NCI-H187 treated with DMSO at 0.1 percent for 48 hours (cell line): Measurements from ENCODE around the gene ARAF.
"Not testable (repeated sequence)": the region's sequence is repeated elsewhere in the genome, so short reads cannot be mapped to it uniquely, and the experiment has no call there.

ENCODE experiments used
- DNase-seq: peaks from one replicate; lab custom pipeline; 2025; lab: John Stamatoyannopoulos, UW

Gene ARAF

DNA sequence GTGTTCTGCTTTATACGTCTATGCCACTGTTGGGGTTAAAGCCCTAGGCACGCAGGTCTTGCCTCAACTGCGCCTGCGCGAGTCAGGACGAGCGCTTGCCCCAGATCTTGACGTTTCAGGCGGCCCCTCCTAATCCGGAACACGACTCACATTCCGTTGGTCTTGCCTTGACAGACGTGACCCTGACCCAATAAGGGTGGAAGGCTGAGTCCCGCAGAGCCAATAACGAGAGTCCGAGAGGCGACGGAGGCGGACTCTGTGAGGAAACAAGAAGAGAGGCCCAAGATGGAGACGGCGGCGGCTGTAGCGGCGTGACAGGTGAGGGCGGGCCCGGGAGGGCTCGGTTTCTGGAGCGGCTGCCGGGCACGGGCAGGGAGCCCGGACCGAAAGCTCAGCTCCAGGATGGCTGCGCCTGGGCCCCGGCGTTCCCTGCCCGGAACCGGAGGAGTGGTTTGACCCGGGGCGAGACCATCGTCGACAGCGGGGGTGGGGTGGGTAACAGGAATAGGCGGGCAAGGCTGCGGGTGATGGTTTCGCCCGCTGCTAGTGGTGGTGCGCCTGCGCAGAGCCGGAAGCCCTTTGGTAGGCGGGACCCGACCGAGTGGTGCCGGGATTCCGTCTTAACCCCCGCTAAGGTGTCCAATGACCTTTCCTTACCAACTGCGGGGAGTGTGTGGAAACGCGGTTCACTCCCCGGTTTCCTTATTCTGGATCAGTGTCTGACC, at the start of gene ARAF:
TSS of gene ARAF (plus strand) at position 272 of the 725 bp plus-strand sequence. CDS start 1,763 bp downstream, outside the sequence.
- peak; percentile 61 for DNase-seq

DNA sequence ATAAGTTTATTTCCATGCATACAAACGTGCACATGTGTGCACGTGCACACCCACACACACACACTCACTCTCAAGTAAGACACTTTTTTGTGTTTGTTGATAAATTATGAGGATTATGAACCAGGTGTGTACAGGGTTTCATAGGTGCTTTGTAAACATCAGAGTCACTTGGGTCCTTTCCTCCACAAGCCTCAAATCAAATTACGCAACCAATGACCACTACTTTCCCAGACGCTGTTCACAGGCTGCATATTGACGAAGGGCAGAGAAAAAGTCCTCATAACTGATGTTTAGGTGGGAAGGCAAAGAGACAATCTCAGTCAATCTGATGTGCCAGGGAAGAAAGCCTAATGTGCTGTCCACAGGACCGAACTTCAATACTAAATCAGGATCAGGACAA, 48.6 kb upstream of the ARAF start:
- not testable (repeated sequence) for DNase-seq

- DNase-seq = not testable (repeated sequence)
Observed at GRCh38 chrX:47513034-47513965, 47.7 kb upstream of the ARAF start.

DNA sequence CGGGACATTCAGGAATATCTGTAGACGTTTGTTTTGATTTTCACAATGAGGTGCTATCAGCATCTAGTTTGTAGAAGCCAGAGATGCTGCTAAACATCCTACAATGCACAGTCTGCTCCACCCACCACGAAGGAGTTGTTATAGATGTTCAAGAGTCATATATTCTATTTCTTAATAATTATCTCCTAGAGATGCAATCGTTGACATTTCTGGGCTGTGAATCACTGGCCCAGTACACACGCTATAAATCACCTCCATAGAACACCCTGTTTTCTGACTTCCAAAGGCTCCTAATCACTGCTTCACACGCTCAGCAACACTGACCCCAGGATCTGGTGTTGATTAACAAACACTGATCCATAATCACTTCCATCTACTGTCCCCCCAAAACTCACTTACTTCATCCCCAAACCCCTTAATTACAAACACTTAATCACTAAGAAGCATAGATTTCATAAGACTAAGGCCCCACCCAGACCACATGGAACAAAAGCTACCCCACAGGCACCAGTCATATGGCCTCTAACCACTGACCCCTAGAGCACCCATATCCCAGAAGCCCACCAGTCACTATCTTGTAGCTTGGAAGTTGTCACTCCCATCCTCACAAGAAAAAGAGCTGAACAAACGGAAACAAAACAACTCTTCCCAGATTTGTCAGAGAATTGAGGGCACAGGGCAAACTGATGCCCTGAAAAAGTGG, 46.3 kb upstream of the ARAF start:
- no peak for DNase-seq

DNA sequence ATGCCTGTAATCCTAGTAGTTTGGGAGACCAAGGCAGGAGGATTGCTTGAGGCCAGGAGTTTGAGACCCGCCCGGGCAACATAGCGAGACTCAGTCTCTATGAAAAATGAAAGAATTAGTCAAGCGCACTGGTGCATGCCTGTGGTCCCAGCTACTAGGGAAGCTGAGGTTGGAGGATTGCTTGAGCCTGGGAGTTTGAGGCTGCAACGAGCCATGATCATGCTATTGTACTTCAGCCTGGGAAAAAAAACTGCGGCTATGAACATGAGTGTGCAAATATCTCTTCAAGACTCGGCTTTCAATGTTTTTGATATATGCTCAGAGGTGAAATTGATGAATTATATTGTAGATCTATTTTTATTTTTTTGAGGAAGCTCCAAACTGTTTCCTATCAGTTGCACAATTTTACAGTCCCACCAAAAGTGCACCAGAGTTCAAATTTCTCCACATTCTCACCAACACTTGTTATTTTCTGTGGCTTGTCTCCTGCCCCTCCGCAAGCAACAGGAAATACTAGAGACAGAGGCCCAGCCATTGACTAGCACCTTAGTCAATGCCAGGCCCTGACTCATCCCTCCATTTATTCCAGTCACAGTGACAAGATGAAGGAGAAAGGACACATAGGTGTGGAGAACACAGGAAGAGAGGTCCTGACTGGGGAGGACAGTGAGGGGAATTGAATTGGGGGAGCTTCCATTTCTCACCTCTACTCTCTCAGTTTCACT, 44.9 kb upstream of the ARAF start:
- DNase-seq = no peak

- DNase-seq = no peak
Observed at GRCh38 chrX:47518144-47518543, 42.9 kb upstream of the ARAF start.

- peak; percentile 6 for DNase-seq
Observed at GRCh38 chrX:47523297-47523696, 37.7 kb upstream of the ARAF start.

DNA sequence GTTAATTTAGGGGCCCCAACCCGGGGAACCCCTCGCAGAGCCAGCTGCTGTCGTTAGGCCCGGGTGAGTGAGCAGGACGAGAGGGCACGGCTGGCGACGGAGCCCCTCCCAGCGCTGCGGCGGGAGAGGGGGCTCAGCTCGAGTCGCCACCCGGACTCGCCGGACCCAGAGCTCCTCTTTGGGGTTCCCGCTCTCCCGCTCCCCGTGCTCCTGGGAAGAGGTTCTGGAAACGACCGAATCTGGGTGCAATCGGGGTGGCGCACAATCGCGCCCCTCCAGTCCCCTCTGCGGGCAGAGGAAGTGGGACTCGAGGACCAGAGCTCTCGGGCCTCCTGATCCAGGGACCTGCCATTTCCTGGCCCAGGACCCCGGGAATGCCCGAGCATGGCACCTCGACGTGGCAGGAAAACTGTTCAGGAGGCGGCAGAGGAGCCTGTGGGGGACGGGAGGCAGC, 37.3 kb upstream of the ARAF start:
- no peak for DNase-seq

DNA sequence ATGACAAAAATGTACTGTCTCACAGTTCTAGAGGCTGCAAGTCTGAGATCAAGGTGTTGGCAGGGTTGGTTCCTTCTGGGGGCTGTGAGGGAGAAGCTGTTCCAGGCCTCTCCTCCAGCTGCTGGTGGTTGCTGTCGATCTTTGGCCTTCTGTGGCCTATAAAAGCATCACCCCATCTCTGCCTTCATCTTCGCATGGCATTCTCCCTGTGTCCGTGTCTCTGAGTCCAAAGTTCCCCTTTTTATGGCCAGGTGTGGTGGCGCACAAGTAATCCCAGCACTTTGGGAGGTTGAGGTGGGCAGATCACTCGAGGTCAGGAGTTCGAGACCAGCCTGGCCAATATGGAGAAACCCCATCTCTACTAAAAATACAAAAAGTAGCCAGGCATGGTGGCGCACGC, 31.5 kb upstream of the ARAF start:
- no peak for DNase-seq

DNA sequence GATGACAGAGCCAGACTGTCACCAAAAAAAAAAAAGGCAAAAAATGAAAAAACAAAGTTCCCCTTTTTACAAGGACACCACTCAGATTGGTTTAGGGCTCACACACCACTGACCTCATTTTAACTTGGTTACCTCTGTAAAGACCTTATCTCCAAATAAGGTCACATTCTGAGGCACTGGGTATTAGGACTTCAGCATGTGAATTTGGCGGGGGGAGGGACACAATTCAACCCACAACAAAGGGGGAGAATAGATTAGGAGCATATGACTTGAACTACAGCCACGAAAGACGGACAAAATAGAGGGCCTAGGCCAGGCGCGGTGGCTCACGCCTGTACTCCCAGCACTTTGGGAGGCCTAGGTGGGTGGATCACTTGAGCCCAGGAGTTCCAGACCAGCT, 31.0 kb upstream of the ARAF start:
- no peak for DNase-seq

DNA sequence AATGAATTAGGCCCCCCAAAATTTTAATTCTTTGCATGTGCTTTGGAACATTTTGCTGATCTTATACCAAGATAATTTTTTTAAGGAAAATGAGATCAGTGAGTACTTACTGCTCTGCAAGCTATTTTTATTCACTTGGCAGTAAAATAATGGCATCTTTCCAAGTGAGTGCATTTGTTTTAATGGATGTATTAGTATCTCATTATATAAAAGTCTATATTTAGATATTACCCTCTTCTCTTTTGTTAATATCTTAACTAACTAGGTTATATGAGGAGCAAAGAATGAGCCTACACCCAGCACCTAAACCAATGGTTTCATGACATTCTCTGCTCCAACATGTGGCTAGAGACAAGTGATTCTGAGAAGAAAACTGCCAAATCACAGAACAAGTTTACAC, 21.1 kb upstream of the ARAF start:
- no peak for DNase-seq

- DNase-seq = peak; percentile 83
Observed at GRCh38 chrX:47540754-47541538, 20.1 kb upstream of the ARAF start.

DNA sequence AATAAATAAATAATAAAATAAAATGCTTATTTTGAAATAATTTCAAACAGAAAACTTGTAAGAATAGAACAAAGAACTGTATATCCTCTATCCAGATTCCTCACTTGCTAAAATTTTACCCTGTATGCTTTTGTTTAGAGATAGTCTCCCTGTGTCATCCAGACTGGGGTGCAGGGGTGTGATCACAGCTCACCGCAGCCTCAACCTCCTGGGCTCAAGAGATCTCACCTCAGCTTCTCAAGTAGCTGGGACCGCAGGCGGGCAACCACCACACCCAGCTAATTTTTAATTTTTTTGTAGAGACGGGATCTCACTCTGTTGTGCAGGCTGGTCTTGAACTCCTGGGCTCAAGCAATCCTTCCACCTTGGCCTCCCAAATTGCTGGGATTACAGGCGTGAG, 17.5 kb upstream of the ARAF start:
- DNase-seq = no peak

DNA sequence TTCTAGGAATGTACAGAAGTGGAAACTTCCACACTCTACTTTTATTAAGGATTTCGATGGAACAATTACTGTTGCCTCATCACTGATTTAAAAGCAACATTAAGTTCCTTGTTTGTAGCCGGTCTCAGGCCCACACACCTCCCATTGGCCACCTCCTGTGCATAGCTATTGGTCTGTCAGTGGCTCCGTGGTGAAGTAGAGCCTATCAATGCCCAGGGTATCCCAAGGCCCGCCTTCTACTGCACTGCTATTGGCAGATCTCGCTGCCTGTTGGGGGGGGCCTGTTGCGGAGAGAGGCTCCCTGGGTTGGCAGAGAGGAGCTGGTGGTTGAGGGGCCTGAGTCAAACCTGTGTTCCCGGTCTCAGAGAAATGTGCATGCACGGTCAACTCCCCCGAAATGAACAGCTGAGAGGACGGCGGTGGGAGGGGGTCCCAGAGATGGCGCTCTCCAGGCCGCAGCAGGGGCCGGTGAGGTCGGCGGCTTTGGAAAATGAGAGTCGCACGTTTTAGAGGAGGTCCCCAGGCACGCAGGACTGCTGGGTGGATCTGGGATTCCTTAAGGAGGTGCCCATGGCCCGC, 4.9 kb upstream of the ARAF start:
- DNase-seq = no peak

GRCh38 chrX:47558436-47558835, 2.6 kb upstream of the ARAF start:
- no peak for DNase-seq

- DNase-seq = no peak
Observed at GRCh38 chrX:47560179-47560933, 649 bp upstream of the ARAF start.

DNA sequence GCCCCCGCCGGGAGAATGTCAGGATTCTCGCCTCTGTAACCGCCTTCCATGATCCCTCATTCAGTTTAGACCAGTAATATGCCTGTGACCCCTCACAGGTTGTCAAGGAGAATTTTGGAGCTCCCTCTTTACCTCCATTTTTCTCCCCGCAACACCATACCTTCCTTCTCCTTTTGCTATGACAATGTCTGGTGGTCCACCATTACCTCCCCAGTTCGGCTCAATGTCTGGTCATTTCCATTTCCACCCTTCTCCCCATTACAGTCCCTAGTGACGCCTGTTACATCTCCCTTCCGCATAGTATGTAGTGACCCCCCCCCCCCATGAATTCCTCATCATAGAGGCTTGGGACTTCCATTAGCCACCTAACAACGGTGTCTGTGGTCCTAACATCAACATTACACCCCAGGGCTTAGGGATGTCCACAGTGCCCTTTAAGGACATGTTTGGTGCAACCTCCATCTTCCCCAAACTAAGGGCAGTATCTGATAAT, 700 bp downstream of the ARAF start:
- DNase-seq = no peak

DNA sequence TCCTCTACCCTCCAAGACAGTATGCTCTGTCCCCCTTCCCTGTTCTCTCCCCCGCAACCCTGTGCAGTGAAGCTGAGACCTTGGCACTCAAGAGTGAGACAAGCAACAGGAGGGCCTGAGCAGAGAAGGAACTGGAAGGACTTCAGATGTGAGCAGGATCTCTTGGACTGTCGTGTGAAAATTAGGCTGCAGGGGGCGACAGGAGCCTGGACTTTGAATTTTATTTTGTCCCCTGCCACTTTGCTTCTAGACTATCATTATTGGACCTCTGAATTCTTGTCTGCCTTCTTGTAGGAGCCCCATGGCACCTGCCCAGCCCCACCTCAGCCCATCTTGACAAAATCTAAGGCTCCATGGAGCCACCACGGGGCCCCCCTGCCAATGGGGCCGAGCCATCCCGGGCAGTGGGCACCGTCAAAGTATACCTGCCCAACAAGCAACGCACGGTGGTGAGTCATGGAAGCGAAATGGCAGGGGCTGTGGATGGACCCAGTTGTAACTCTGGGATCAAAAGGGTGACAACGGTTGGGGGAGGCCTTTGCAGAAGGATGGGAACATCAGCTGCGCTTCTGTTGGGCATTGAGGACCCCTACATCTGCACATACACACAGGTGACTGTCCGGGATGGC, 1.7 kb downstream of the ARAF start:
- no peak for DNase-seq

DNA sequence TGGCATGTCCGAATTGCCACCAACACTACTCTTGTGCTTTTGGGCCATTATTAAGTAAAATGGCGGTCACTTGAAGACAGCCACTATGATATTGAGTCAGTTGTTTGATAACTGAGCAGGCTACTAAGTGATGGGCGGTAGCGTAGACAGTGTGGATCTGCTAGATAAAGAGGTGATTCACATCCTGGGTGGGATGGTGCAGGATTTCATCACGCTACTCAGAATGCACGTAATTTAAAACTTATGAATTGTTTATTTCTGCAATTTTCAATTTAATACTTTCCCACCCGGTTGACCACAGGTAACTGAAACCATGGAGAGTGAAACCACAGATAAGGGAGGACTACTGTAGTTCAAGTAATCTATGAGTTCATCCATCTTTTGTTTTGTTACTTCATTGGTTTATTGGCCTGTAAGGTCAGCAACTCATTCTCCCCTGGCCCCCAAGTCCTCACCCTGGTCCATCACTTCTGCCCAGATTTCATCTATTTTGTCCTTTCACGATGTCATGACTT, 2.9 kb downstream of the ARAF start:
- no peak for DNase-seq
